ENCODE measurements around the gene MYOT. TPM values are rescaled to one million over a fixed set of nuclear protein-coding genes. Genes with fewer than 3 reads are reported as not detected.

The MYOT gene
- total RNA-seq, 1 donor from 2014 or later: not detected

- TF ChIP-seq CTCF (IDR thresholded peaks at IDR 0.05; ENCODE audit: unreplicated experiment): no peak
- Mint-ChIP-seq H3K9me3 (ENCODE audit: low read depth) (no peaks in the 10 kb centered on the region), H3K36me3 (ENCODE audit: insufficient read depth) (no peaks in the 10 kb centered on the region), H3K27ac (peak overlapping the region; percentile 39), H3K4me1 (ENCODE audit: low read depth) (peaks cover 19% of the 10 kb centered on the region), H3K4me3 (ENCODE audit: low read depth) (no peak overlapping the region), H3K27me3 (no peaks in the 10 kb centered on the region)
- no peak for DNase-seq (ENCODE audit: low spot score, unreplicated experiment)
Measured at GRCh38 chr5:137888466-137888862, 20.8 kb downstream of the MYOT start.

- DNase-seq (ENCODE audit: low spot score, unreplicated experiment): no peak
- Mint-ChIP-seq H3K9me3 (ENCODE audit: low read depth) (no peaks in the 10 kb centered on the region), H3K27ac (peak within 1 kb of the TSS; percentile 39), H3K36me3 (ENCODE audit: insufficient read depth) (no peaks in the 10 kb centered on the region), H3K4me3 (ENCODE audit: low read depth) (no peak within 1 kb of the TSS), H3K27me3 (no peaks in the 10 kb centered on the region), H3K4me1 (ENCODE audit: low read depth) (peaks cover 19% of the 10 kb centered on the region)
- TF ChIP-seq CTCF (IDR thresholded peaks at IDR 0.05; ENCODE audit: unreplicated experiment): no peak
Measured at GRCh38 chr5:137888863-137889759, 21.5 kb downstream of the MYOT start, which contains the start of gene PKD2L2. Gene PKD2L2 (plus strand): TSS chr5:137889457. CDS start chr5:137889492, 35 bp downstream.

- TF ChIP-seq CTCF (IDR thresholded peaks at IDR 0.05; ENCODE audit: unreplicated experiment): no peak
- Mint-ChIP-seq H3K27ac (peak overlapping the region; percentile 92), H3K36me3 (ENCODE audit: insufficient read depth) (no peaks in the 10 kb centered on the region), H3K9me3 (ENCODE audit: low read depth) (no peaks in the 10 kb centered on the region), H3K4me1 (ENCODE audit: low read depth) (peaks cover 19% of the 10 kb centered on the region), H3K4me3 (ENCODE audit: low read depth) (no peak overlapping the region), H3K27me3 (no peaks in the 10 kb centered on the region)
- no peak for DNase-seq (ENCODE audit: low spot score, unreplicated experiment)
Measured at GRCh38 chr5:137890845-137891244, 23.2 kb downstream of the MYOT start.

GRCh38 chr5:137891849-137892248 is 24.2 kb downstream of the MYOT start:
- H3K27ac Mint-ChIP-seq: no peak overlapping the region
- TF ChIP-seq CTCF (IDR thresholded peaks at IDR 0.05; ENCODE audit: unreplicated experiment): peak; percentile 35
- no peak overlapping the region for H3K4me3 Mint-ChIP-seq (ENCODE audit: low read depth)
- no peaks in the 10 kb centered on the region for H3K27me3 Mint-ChIP-seq
- no peaks in the 10 kb centered on the region for H3K9me3 Mint-ChIP-seq (ENCODE audit: low read depth)
- H3K4me1 Mint-ChIP-seq (ENCODE audit: low read depth): peaks cover 21% of the 10 kb centered on the region
- no peak for DNase-seq (ENCODE audit: low spot score, unreplicated experiment)
- H3K36me3 Mint-ChIP-seq (ENCODE audit: insufficient read depth): no peaks in the 10 kb centered on the region

- no peak for DNase-seq (ENCODE audit: low spot score, unreplicated experiment)
- H3K27me3 Mint-ChIP-seq: no peaks in the 10 kb centered on the region
- no peak overlapping the region for H3K27ac Mint-ChIP-seq
- H3K4me1 Mint-ChIP-seq (ENCODE audit: low read depth): peaks cover 17% of the 10 kb centered on the region
- TF ChIP-seq CTCF (IDR thresholded peaks at IDR 0.05; ENCODE audit: unreplicated experiment): no peak
- H3K4me3 Mint-ChIP-seq (ENCODE audit: low read depth): no peak overlapping the region
- H3K36me3 Mint-ChIP-seq (ENCODE audit: insufficient read depth): no peaks in the 10 kb centered on the region
- H3K9me3 Mint-ChIP-seq (ENCODE audit: low read depth): no peaks in the 10 kb centered on the region
Measured at GRCh38 chr5:137894586-137894985, 26.9 kb downstream of the MYOT start.

Measured in progenitor cell of endocrine pancreas (in vitro differentiated cells).